NB4 (cell line): Measurements from ENCODE around the gene PRSS3.

ENCODE experiments used
- CTCF ChIP-seq: IDR thresholded peaks from one replicate; pipeline ENCODE4 v1.5.1; 2012; ENCODE audit warnings: low read depth, low read length
- MYC ChIP-seq: IDR thresholded peaks from 2 replicates; pipeline ENCODE4 v1.6.1; 2011; ENCODE audit warnings: low read depth, low read length

- TF ChIP-seq CTCF = peak; percentile 72
- peak; percentile 20 for TF ChIP-seq MYC
Measured at GRCh38 chr9:33813712-33814641, 18.6 kb downstream of the PRSS3 start.
